Neuronal stem cell (in vitro differentiated cells): ENCODE measurements around the gene COL20A1.

Source experiments
- DNase-seq: peaks from one replicate; pipeline ENCODE4 v3.0.0-alpha.2; 2013; ENCODE audit warnings: low spot score
- H2AFZ ChIP-seq: one replicate; pipeline ENCODE4 v1.6.1; 2013; ENCODE audit warnings: mild to moderate bottlenecking, low read length, inconsistent platforms
- H2AK5ac ChIP-seq: 2 replicates; pipeline ENCODE4 v1.6.1; 2013; ENCODE audit warnings: low read depth, mild to moderate bottlenecking, inconsistent platforms, low read length, moderate library complexity, mixed read lengths
- H2BK120ac ChIP-seq: 2 replicates; pipeline ENCODE4 v1.6.1; 2013; ENCODE audit warnings: low read depth, mild to moderate bottlenecking, inconsistent platforms, low read length, moderate library complexity, mixed read lengths
- H2BK12ac ChIP-seq: one replicate; pipeline ENCODE4 v1.6.1; 2013; ENCODE audit warnings: low read length, inconsistent platforms
- H2BK15ac ChIP-seq: 2 replicates; pipeline ENCODE4 v1.6.1; 2013; ENCODE audit warnings: mild to moderate bottlenecking, low read length, inconsistent platforms, mixed read lengths
- H2BK5ac ChIP-seq: one replicate; pipeline ENCODE4 v1.6.1; 2013; ENCODE audit warnings: inconsistent platforms, mild to moderate bottlenecking, low read length, moderate library complexity
- H3K14ac ChIP-seq: one replicate; pipeline ENCODE4 v1.6.1; 2013; ENCODE audit warnings: low read length, inconsistent platforms
- H3K18ac ChIP-seq: 2 replicates; pipeline ENCODE4 v1.6.1; 2013; ENCODE audit warnings: low read length, inconsistent platforms
- H3K23ac ChIP-seq: 2 replicates; pipeline ENCODE4 v1.6.1; 2013; ENCODE audit warnings: low read depth, mild to moderate bottlenecking, mixed read lengths, low read length, inconsistent platforms; ENCODE audit not compliant: poor library complexity
- H3K27ac ChIP-seq: replicated peaks from 3 replicates; pipeline ENCODE4 v1.5.1; 2013; ENCODE audit warnings: low read length, inconsistent platforms
- H3K27me3 ChIP-seq, 3 experiments: 2 replicates each; pipeline ENCODE4 v1.6.1; 2013; ENCODE audit warnings: low read length in 3 of 3, mild to moderate bottlenecking in 2 of 3, inconsistent platforms in 1 of 3, low read depth in 1 of 3, mixed read lengths in 1 of 3, moderate library complexity in 1 of 3; ENCODE audit not compliant: control insufficient read depth in 3 of 3, insufficient read depth in 3 of 3
- H3K36me3 ChIP-seq, 2 donors: replicated peaks in 1 of 2; 2 replicates each; pipeline ENCODE4 v1.6.1; 2013; ENCODE audit warnings: low read length in 2 of 2; ENCODE audit not compliant: control insufficient read depth in 2 of 2, insufficient read depth in 2 of 2
- H3K4ac ChIP-seq: 2 replicates; pipeline ENCODE4 v1.6.1; 2013; ENCODE audit warnings: inconsistent platforms, mild to moderate bottlenecking, low read length, moderate library complexity
- H3K4me1 ChIP-seq, 2 donors: 1 replicate in 1 of 2; 2 replicates in 1 of 2; pipeline ENCODE4 v1.6.1; 2013; ENCODE audit warnings: low read length in 2 of 2, low read depth in 1 of 2; ENCODE audit not compliant: control insufficient read depth in 2 of 2, insufficient read depth in 1 of 2
- H3K4me2 ChIP-seq: one replicate; pipeline ENCODE4 v1.6.1; 2013; ENCODE audit warnings: mild to moderate bottlenecking, low read length, inconsistent platforms; ENCODE audit not compliant: insufficient read depth, poor library complexity, severe bottlenecking
- H3K4me3 ChIP-seq, 2 donors: 2 replicates each; pipeline ENCODE4 v1.5.1; 2013; ENCODE audit warnings: low read length in 2 of 2, mild to moderate bottlenecking in 2 of 2, inconsistent platforms in 1 of 2, moderate library complexity in 1 of 2
- H3K79me1 ChIP-seq: one replicate; pipeline ENCODE4 v1.6.1; 2013; ENCODE audit warnings: low read depth, mild to moderate bottlenecking, inconsistent platforms, low read length, moderate library complexity
- H3K9ac ChIP-seq: one replicate; pipeline ENCODE4 v1.6.1; 2013; ENCODE audit warnings: mild to moderate bottlenecking, low read depth, low read length, inconsistent platforms; ENCODE audit not compliant: poor library complexity
- H3K9me3 ChIP-seq, 2 donors: replicated peaks in 1 of 2; 2 replicates each; pipeline versions ENCODE3 to v1.6.1; 2013; ENCODE audit warnings: low read length in 2 of 2, mild to moderate bottlenecking in 2 of 2, inconsistent platforms in 1 of 2, low read depth in 1 of 2, mixed read lengths in 1 of 2, moderate library complexity in 1 of 2; ENCODE audit not compliant: control insufficient read depth in 2 of 2, insufficient read depth in 1 of 2
- H4K8ac ChIP-seq: one replicate; pipeline ENCODE4 v1.6.1; 2013; ENCODE audit warnings: low read depth, mild to moderate bottlenecking, inconsistent platforms, low read length, moderate library complexity
- H4K91ac ChIP-seq: one replicate; pipeline ENCODE4 v1.6.1; 2013; ENCODE audit warnings: low read length, low read depth, mild to moderate bottlenecking, inconsistent platforms; ENCODE audit not compliant: poor library complexity
- WGBS, 2 donors: extraction: QIAGEN DNeasy Blood & Tissue Kit; methylation state at CpG; one replicate each; pipeline ENCODE4 v1.1.7; 2013; ENCODE audit warnings: missing lambda C conversion rate in 2 of 2, mixed read lengths in 1 of 2; ENCODE audit not compliant: insufficient read length in 2 of 2, insufficient replicate concordance in 1 of 2; ENCODE audit errors: extremely low coverage in 2 of 2; 5-methylcytosine and 5-hydroxymethylcytosine counted together

The COL20A1 gene

GRCh38 chr20:63285636-63286615 lies 7.1 kb upstream of the COL20A1 start:
- Histone ChIP-seq H4K8ac (no peak overlapping the region), H3K27ac (no peak overlapping the region), H2AK5ac (no peak overlapping the region), H2BK15ac (no peak overlapping the region), H2BK120ac (no peak overlapping the region), H2AFZ (no peak overlapping the region), H3K9ac (peak overlapping the region; percentile 60), H3K23ac (peak overlapping the region; percentile 80), H3K4ac (no peak overlapping the region), H3K14ac (no peak overlapping the region), H3K79me1 (peaks cover 8% of the 10 kb centered on the region), H3K9me3 (no peaks in the 10 kb centered on the region), H2BK5ac (peak overlapping the region; percentile 24), H3K4me2 (no peak overlapping the region), H2BK12ac (no peak overlapping the region), H3K27me3 (no peaks in the 10 kb centered on the region), H3K4me1 (peaks cover 0 to 3% of the 10 kb centered on the region in 2 donors), H3K36me3 (peaks cover 45 to 84% of the 10 kb centered on the region in 2 donors), H4K91ac (no peak overlapping the region), H3K4me3 (peak overlapping the region in 1 of 2 donors; percentile 46), H3K18ac (no peak overlapping the region)
- no CpG with 5 or more reads among the region's 44 CpGs for WGBS, 2 donors
- DNase-seq, result no peak

DNA sequence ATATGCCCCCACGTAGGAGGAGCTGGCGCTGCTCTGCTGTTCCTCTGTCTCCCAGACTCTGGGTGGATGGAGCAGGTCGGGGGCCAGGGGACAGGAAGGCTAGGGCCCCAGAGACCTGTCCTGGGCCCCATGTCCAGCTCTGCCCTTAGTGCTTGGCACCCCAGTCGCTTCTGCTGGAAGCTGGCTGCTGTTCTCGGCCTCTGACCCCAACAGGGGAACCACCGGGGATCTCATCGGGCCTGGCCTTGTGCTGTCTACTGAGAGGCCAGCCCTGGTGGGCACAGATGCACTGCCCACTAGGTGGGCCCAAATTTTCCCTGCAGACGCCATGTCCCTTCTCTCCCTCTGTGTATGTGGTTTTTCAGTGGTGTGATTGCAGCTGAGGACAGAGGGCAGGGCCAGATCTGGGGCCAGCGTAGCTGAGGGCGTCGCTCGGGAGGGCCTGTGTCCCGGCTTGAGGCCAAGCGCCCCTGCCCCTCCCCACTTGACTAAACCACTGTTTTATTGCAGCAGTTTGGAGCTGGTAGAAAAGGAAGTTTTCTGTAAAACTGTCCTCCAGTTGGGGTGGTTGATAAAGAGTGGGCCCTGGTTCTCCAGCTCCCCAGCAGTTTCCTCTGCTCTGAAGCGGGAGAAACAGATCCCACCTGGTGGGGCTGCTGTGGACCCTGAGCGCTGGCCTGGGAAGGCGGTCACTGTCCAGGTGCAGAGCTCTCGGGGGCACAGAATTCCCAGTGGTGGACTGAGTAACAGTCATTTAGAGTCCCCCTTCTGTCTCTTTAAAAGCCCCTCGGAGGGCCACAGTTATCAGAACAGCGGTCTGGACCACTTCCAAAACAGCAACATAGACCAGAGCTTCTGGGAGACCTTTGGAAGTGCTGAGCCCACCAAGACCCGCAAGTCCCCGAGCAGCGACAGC lies 5.9 kb upstream of the COL20A1 start:
- no CpG with 5 or more reads among the region's 23 CpGs for WGBS, 2 donors
- H2BK12ac ChIP-seq, result no peak overlapping the region
- no peak overlapping the region for H3K23ac ChIP-seq
- H3K9me3 ChIP-seq, result no peaks in the 10 kb centered on the region
- H3K27ac ChIP-seq, result no peak overlapping the region
- H3K4me2 ChIP-seq, result no peak overlapping the region
- H2BK15ac ChIP-seq, result no peak overlapping the region
- no peak overlapping the region for H4K8ac ChIP-seq
- no peak overlapping the region for H2AK5ac ChIP-seq
- no peak overlapping the region for H4K91ac ChIP-seq
- H3K4me1 ChIP-seq, result peaks cover 0 to 6% of the 10 kb centered on the region in 2 donors
- H2BK5ac ChIP-seq, result no peak overlapping the region
- no peaks in the 10 kb centered on the region for H3K27me3 ChIP-seq
- no peak for DNase-seq
- H3K14ac ChIP-seq, result no peak overlapping the region
- no peak overlapping the region for H2BK120ac ChIP-seq
- peaks cover 9% of the 10 kb centered on the region for H3K79me1 ChIP-seq
- H3K36me3 ChIP-seq, result peaks cover 40 to 73% of the 10 kb centered on the region in 2 donors
- H3K18ac ChIP-seq, result no peak overlapping the region
- no peak overlapping the region for H3K4me3 ChIP-seq
- H3K4ac ChIP-seq, result no peak overlapping the region
- no peak overlapping the region for H2AFZ ChIP-seq
- H3K9ac ChIP-seq, result no peak overlapping the region

GRCh38 chr20:63287697-63288580 lies 5.0 kb upstream of the COL20A1 start:
- no peak overlapping the region for H2BK5ac ChIP-seq
- H3K4me2 ChIP-seq, result no peak overlapping the region
- no peak overlapping the region for H3K9ac ChIP-seq
- H3K4me1 ChIP-seq, result peaks cover 0 to 6% of the 10 kb centered on the region in 2 donors
- no peak overlapping the region for H2BK12ac ChIP-seq
- no peak overlapping the region for H4K91ac ChIP-seq
- WGBS, 2 donors, result no CpG with 5 or more reads among the region's 55 CpGs
- no peak overlapping the region for H3K18ac ChIP-seq
- H3K36me3 ChIP-seq, result peaks cover 35 to 64% of the 10 kb centered on the region in 2 donors
- no peak overlapping the region for H2AK5ac ChIP-seq
- peak overlapping the region; percentile 43 for H4K8ac ChIP-seq
- no peaks in the 10 kb centered on the region for H3K27me3 ChIP-seq
- no peak overlapping the region for H3K27ac ChIP-seq
- no peak overlapping the region for H3K4me3 ChIP-seq
- H2BK15ac ChIP-seq, result no peak overlapping the region
- no peak overlapping the region for H3K23ac ChIP-seq
- H3K9me3 ChIP-seq, result no peaks in the 10 kb centered on the region
- H3K79me1 ChIP-seq, result peaks cover 11% of the 10 kb centered on the region
- no peak overlapping the region for H3K4ac ChIP-seq
- DNase-seq, result no peak
- H2AFZ ChIP-seq, result no peak overlapping the region
- no peak overlapping the region for H2BK120ac ChIP-seq
- H3K14ac ChIP-seq, result no peak overlapping the region
